H9 (cell line): ENCODE results near the gene TSC22D1. TPM values are rescaled to one million over a fixed set of nuclear protein-coding genes. Genes with fewer than 3 reads are reported as not detected.

Experiments used
- DNase-seq: peaks from one replicate; pipeline ENCODE4 v3.0.0-alpha.2; 2017
- H2AFZ ChIP-seq: one replicate; pipeline ENCODE4 v1.6.1; 2013; ENCODE audit warnings: mild to moderate bottlenecking, low read length, control low read depth, moderate library complexity
- H2AK5ac ChIP-seq: 2 replicates; pipeline ENCODE4 v1.6.1; 2013; ENCODE audit warnings: low read length, control low read depth, mixed read lengths; ENCODE audit not compliant: insufficient read length
- H2BK120ac ChIP-seq: one replicate; pipeline ENCODE4 v1.6.1; 2013; ENCODE audit warnings: low read depth, mild to moderate bottlenecking, low read length, control low read depth, inconsistent platforms; ENCODE audit not compliant: poor library complexity, severe bottlenecking
- H2BK12ac ChIP-seq: 2 replicates; pipeline ENCODE4 v1.6.1; 2013; ENCODE audit warnings: low read length, control low read depth, mixed read lengths, low read depth; ENCODE audit not compliant: insufficient read length
- H2BK15ac ChIP-seq: 2 replicates; pipeline ENCODE4 v1.6.1; 2013; ENCODE audit warnings: low read depth, low read length, control low read depth
- H2BK20ac ChIP-seq: one replicate; pipeline ENCODE4 v1.6.1; 2013; ENCODE audit warnings: low read depth, mild to moderate bottlenecking, low read length, control low read depth, inconsistent platforms; ENCODE audit not compliant: poor library complexity, severe bottlenecking
- H2BK5ac ChIP-seq: 2 replicates; pipeline ENCODE4 v1.6.1; 2013; ENCODE audit warnings: low read length, control low read depth, mixed read lengths; ENCODE audit not compliant: insufficient read length
- H3K14ac ChIP-seq: 2 replicates; pipeline ENCODE4 v1.6.1; 2013; ENCODE audit warnings: low read length, control low read depth; ENCODE audit not compliant: insufficient read depth
- H3K18ac ChIP-seq: 2 replicates; pipeline ENCODE4 v1.6.1; 2013; ENCODE audit warnings: low read depth, mild to moderate bottlenecking, mixed read lengths, low read length, control low read depth; ENCODE audit not compliant: insufficient read length
- H3K23ac ChIP-seq: 2 replicates; pipeline ENCODE4 v1.6.1; 2013; ENCODE audit warnings: low read length, control low read depth, mixed read lengths, low read depth; ENCODE audit not compliant: insufficient read length
- H3K23me2 ChIP-seq: 2 replicates; pipeline ENCODE4 v1.6.1; 2013; ENCODE audit warnings: low read depth, mild to moderate bottlenecking, mixed read lengths, low read length, control low read depth; ENCODE audit not compliant: insufficient read length, poor library complexity, severe bottlenecking
- H3K27ac ChIP-seq: 2 replicates; pipeline ENCODE4 v1.5.1; 2013; ENCODE audit warnings: low read length, control low read depth, mixed read lengths, low read depth; ENCODE audit not compliant: insufficient read length
- H3K27me3 ChIP-seq: 2 replicates; pipeline ENCODE4 v1.6.1; 2013; ENCODE audit warnings: low read length, control low read depth, inconsistent platforms; ENCODE audit not compliant: insufficient read depth
- H3K4ac ChIP-seq: 2 replicates; pipeline ENCODE4 v1.6.1; 2013; ENCODE audit warnings: low read depth, mild to moderate bottlenecking, control low read depth, inconsistent platforms, low read length, moderate library complexity
- H3K4me1 ChIP-seq: 2 replicates; pipeline ENCODE4 v1.6.1; 2013; ENCODE audit warnings: low read length, control low read depth, inconsistent platforms; ENCODE audit not compliant: insufficient read depth
- H3K4me2 ChIP-seq: 2 replicates; pipeline ENCODE4 v1.6.1; 2013; ENCODE audit warnings: low read length, control low read depth, mixed read lengths; ENCODE audit not compliant: insufficient read length, insufficient read depth
- H3K56ac ChIP-seq: 2 replicates; pipeline ENCODE4 v1.6.1; 2013; ENCODE audit warnings: low read depth, mild to moderate bottlenecking, mixed read lengths, low read length, control low read depth; ENCODE audit not compliant: insufficient read length
- H3K79me1 ChIP-seq: 2 replicates; pipeline ENCODE4 v1.6.1; 2013; ENCODE audit warnings: low read depth, mild to moderate bottlenecking, moderate library complexity, low read length, control low read depth, inconsistent platforms; ENCODE audit not compliant: insufficient read depth, poor library complexity, severe bottlenecking
- H3K79me2 ChIP-seq: 2 replicates; pipeline ENCODE4 v1.6.1; 2013; ENCODE audit warnings: low read length, control low read depth, inconsistent platforms; ENCODE audit not compliant: insufficient read depth
- H3K9ac ChIP-seq: 2 replicates; pipeline ENCODE4 v1.6.1; 2013; ENCODE audit warnings: low read length, control low read depth, mixed read lengths; ENCODE audit not compliant: insufficient read length; ENCODE audit errors: extremely low read depth
- H3K9me3 ChIP-seq: one replicate; pipeline ENCODE4 v1.6.1; 2013; ENCODE audit warnings: low read depth, low read length, inconsistent platforms; ENCODE audit not compliant: control insufficient read depth
- H3T11ph ChIP-seq: one replicate; pipeline ENCODE4 v1.6.1; 2013; ENCODE audit warnings: mild to moderate bottlenecking, low read length, control low read depth, inconsistent platforms
- H4K20me1 ChIP-seq: one replicate; pipeline ENCODE4 v1.6.1; 2013; ENCODE audit not compliant: control insufficient read depth, insufficient read length, insufficient read depth
- H4K5ac ChIP-seq: 2 replicates; pipeline ENCODE4 v1.6.1; 2013; ENCODE audit warnings: low read depth, mild to moderate bottlenecking, mixed read lengths, low read length, control low read depth; ENCODE audit not compliant: insufficient read length
- H4K8ac ChIP-seq: replicated peaks from 2 replicates; pipeline ENCODE4 v1.6.1; 2013; ENCODE audit warnings: low read length, control low read depth, mixed read lengths, low read depth; ENCODE audit not compliant: insufficient read length
- H4K91ac ChIP-seq: 2 replicates; pipeline ENCODE4 v1.6.1; 2013; ENCODE audit warnings: low read depth, mild to moderate bottlenecking, moderate library complexity, mixed read lengths, low read length, control low read depth; ENCODE audit not compliant: insufficient read length
- H3K27ac Mint-ChIP-seq, 3 experiments: 2 replicates in 2 of 3; 3 replicates in 1 of 3; pipeline ENCODE4 v1.8.0; 2020 to 2021; ENCODE audit warnings: mixed read lengths in 3 of 3, mild to moderate bottlenecking in 1 of 3, moderate library complexity in 1 of 3
- H3K27me3 Mint-ChIP-seq: 2 replicates; pipeline ENCODE4 v1.8.0; 2021; ENCODE audit warnings: low read depth, mild to moderate bottlenecking, moderate library complexity, mixed read lengths
- H3K36me3 Mint-ChIP-seq, 3 experiments: 2 replicates in 2 of 3; 3 replicates in 1 of 3; pipeline ENCODE4 v1.8.0; 2020 to 2021; ENCODE audit warnings: low read depth in 3 of 3, mixed read lengths in 3 of 3; ENCODE audit not compliant: insufficient read depth in 1 of 3
- H3K4me1 Mint-ChIP-seq, 2 experiments: 2 replicates each; pipeline ENCODE4 v1.8.0; 2020; ENCODE audit warnings: mixed read lengths in 2 of 2
- H3K4me3 Mint-ChIP-seq, 2 experiments: 2 replicates in 1 of 2; 3 replicates in 1 of 2; pipeline ENCODE4 v1.8.0; 2020 to 2021; ENCODE audit warnings: mild to moderate bottlenecking in 2 of 2, mixed read lengths in 2 of 2, moderate library complexity in 1 of 2
- H3K9me3 Mint-ChIP-seq, 2 experiments: 2 replicates in 1 of 2; 3 replicates in 1 of 2; pipeline ENCODE4 v1.8.0; 2020; ENCODE audit warnings: mild to moderate bottlenecking in 2 of 2, mixed read lengths in 2 of 2, moderate library complexity in 1 of 2
- WGBS: extraction: QIAGEN DNeasy Blood & Tissue Kit; methylation state at CpG from one replicate; pipeline ENCODE4 v1.1.7; 2013; ENCODE audit warnings: missing lambda C conversion rate, low lambda C conversion rate, mixed read lengths; ENCODE audit not compliant: insufficient read length; ENCODE audit errors: extremely low coverage; 5-methylcytosine and 5-hydroxymethylcytosine counted together
- total RNA-seq: library from RNA; stranded (reverse); gene quantifications from 2 replicates; pipeline ENCODE4 v1.2.1, GENCODE V29; 2021
- TF ChIP-seq, protein P1 (sequence below): fragments of 200-600 bp; sonication (generic); conservative IDR thresholded peaks from 3 replicates; pipeline ENCODE4 v1.8.0; 2021; ENCODE audit warnings: antibody characterized with exemption, mild to moderate bottlenecking

TSC22D1 gene
- total RNA-seq, 1 experiment from 2014 or later, result 76.7 TPM

DNA sequence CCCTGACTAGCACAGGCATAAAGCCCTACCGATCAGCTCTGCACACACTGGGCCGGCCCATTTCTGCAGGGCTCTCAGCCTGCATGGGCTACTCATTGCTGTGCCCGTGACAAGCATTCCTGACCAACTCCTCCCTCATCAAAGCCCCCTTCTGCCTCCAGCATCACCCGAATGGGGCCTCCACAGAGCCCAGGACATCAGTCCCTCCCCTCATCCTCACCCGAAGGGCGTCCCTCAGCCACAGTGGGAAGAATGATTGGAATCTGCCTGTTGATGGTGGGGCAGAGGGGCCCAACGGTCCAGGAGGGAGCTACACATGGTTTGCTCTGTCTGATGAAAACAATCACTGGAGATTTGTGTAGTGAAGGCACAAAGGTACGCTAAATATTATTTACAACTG, 158.7 kb downstream of the TSC22D1 start:
- Histone ChIP-seq H3T11ph (no peak overlapping the region), H3K9ac (no peak overlapping the region), H3K9me3 (no peaks in the 10 kb centered on the region), H2BK5ac (no peak overlapping the region), H3K4me1 (peaks cover 9% of the 10 kb centered on the region), H2BK15ac (no peak overlapping the region), H3K79me1 (no peaks in the 10 kb centered on the region), H3K4ac (no peak overlapping the region), H3K27me3 (no peaks in the 10 kb centered on the region; the same call in 1 of the 2 replicates), H2AK5ac (no peak overlapping the region), H3K23me2 (no peaks in the 10 kb centered on the region), H3K23ac (no peak overlapping the region), H2AFZ (no peak overlapping the region), H3K4me2 (no peak overlapping the region), H2BK12ac (no peak overlapping the region), H3K14ac (no peak overlapping the region), H3K56ac (no peak overlapping the region), H3K27ac (no peak overlapping the region), H2BK20ac (no peak overlapping the region), H3K18ac (no peak overlapping the region), H4K8ac (no peak overlapping the region), H3K79me2 (no peaks in the 10 kb centered on the region), H4K91ac (no peak overlapping the region), H4K20me1 (no peaks in the 10 kb centered on the region), H2BK120ac (no peak overlapping the region), H4K5ac (no peak overlapping the region)
- WGBS, result no CpG with 5 or more reads among the region's 8 CpGs
- Mint-ChIP-seq H3K27ac (no peak overlapping the region), H3K9me3 (peaks cover 5 to 7% of the 10 kb centered on the region in 2 experiments; a peak in 3 of 5 replicates), H3K4me1 (peaks cover 42 to 50% of the 10 kb centered on the region in 2 experiments), H3K27me3 (peaks cover 37% of the 10 kb centered on the region), H3K4me3 (no peak overlapping the region; a peak in 1 of 5 replicates), H3K36me3 (peaks cover 0 to 5% (median 0%) of the 10 kb centered on the region in 3 experiments; a peak in 3 of 7 replicates)
- no peak for DNase-seq
- TF ChIP-seq, protein P1, sequence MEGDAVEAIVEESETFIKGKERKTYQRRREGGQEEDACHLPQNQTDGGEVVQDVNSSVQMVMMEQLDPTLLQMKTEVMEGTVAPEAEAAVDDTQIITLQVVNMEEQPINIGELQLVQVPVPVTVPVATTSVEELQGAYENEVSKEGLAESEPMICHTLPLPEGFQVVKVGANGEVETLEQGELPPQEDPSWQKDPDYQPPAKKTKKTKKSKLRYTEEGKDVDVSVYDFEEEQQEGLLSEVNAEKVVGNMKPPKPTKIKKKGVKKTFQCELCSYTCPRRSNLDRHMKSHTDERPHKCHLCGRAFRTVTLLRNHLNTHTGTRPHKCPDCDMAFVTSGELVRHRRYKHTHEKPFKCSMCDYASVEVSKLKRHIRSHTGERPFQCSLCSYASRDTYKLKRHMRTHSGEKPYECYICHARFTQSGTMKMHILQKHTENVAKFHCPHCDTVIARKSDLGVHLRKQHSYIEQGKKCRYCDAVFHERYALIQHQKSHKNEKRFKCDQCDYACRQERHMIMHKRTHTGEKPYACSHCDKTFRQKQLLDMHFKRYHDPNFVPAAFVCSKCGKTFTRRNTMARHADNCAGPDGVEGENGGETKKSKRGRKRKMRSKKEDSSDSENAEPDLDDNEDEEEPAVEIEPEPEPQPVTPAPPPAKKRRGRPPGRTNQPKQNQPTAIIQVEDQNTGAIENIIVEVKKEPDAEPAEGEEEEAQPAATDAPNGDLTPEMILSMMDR, result no peak
